Raji (cell line): ENCODE results near the gene FSIP1.
A peak's percentile ranks its signal among the peaks of the same experiment; 100 is the strongest.

ENCODE experiments used
- POLR2A ChIP-seq: IDR thresholded peaks from 2 replicates; pipeline ENCODE4 v1.6.1; 2011; ENCODE audit warnings: low read depth, low read length, control low read depth; ENCODE audit not compliant: insufficient read depth

The FSIP1 gene

GRCh38 chr15:39782441-39783138, at the start of gene FSIP1:
TSS of gene FSIP1 (minus strand) at chr15:39782841. CDS start at chr15:39776524, 6,317 bp downstream.
- peak; percentile 75 for TF ChIP-seq POLR2A

GRCh38 chr15:39830166-39830565, 47.5 kb upstream of the FSIP1 start:
- TF ChIP-seq POLR2A = no peak

- no peak for TF ChIP-seq POLR2A
These were observed 45.8 kb upstream of the FSIP1 start for GRCh38 chr15:39828374-39828931.

- TF ChIP-seq POLR2A = no peak
These were observed 44.3 kb upstream of the FSIP1 start for GRCh38 chr15:39826975-39827374.

DNA sequence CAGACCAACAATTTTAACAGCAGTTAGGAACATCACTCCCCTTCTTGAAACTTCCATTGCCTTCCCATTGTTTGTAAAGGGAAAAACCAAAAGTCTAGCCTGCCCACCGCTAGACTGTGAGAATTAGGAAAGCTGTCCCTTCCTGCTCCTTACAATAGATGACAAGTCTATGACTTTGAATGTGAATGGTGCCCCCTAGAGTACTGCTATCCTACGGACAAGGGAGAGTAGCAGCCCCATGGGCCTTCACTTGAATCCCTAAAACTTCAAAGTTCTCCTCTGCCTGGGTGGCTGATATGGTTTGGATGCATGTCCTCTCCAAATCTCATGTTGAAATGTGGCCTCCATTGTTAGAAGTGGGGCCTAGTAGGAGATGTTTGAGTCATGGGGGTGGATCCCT, 41.0 kb upstream of the FSIP1 start:
- TF ChIP-seq POLR2A = no peak

GRCh38 chr15:39820050-39820602, 37.5 kb upstream of the FSIP1 start:
- TF ChIP-seq POLR2A = no peak

DNA sequence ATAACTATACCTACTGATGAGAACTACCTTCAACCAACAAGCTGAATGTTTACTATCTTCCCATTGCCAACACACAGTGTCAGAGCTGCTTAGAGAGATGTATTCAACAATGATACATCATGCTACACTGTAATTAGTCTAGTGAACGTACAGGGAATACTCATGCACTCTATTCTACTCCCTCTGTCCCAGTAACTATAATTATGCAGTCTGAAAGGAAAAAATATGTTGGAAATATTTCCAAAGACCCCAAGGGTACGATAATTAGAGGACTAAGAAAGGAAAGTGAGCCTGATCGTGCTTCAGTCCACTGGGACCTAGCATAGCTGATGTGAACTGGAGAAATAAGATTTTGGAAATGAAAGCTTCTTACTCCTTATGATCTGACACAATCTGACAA, 36.9 kb upstream of the FSIP1 start:
- no peak for TF ChIP-seq POLR2A

- no peak for TF ChIP-seq POLR2A
These were observed 35.3 kb upstream of the FSIP1 start for GRCh38 chr15:39817892-39818291.

- no peak for TF ChIP-seq POLR2A
These were observed 31.8 kb upstream of the FSIP1 start for GRCh38 chr15:39814489-39814888.

- TF ChIP-seq POLR2A = no peak
These were observed 26.3 kb upstream of the FSIP1 start for GRCh38 chr15:39808909-39809308.

DNA sequence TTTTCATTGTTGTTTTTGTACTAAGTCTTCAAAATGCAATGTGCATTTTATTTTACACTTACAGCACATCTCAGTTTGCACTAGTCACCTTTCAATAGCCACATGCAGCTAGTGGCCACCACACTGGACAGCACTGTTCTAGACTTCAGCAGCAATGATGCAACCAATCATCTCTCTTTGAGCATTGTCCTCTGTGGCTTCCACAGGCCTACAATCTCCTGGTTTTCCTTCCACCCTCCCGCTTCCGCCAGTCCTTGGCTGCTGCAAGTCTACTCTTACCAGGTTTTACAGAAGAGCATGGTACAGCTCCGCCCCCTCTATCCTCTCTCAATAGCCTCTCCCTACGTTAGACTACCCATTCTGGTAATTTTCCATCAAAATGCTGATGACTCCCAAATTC, 25.1 kb upstream of the FSIP1 start:
- no peak for TF ChIP-seq POLR2A

GRCh38 chr15:39804026-39804425, 21.4 kb upstream of the FSIP1 start:
- TF ChIP-seq POLR2A = no peak

- TF ChIP-seq POLR2A = no peak
These were observed 20.4 kb upstream of the FSIP1 start for GRCh38 chr15:39803016-39803415.

- no peak for TF ChIP-seq POLR2A
These were observed 19.1 kb upstream of the FSIP1 start for GRCh38 chr15:39801641-39802309.

- no peak for TF ChIP-seq POLR2A
These were observed 16.9 kb upstream of the FSIP1 start for GRCh38 chr15:39799552-39800011.

DNA sequence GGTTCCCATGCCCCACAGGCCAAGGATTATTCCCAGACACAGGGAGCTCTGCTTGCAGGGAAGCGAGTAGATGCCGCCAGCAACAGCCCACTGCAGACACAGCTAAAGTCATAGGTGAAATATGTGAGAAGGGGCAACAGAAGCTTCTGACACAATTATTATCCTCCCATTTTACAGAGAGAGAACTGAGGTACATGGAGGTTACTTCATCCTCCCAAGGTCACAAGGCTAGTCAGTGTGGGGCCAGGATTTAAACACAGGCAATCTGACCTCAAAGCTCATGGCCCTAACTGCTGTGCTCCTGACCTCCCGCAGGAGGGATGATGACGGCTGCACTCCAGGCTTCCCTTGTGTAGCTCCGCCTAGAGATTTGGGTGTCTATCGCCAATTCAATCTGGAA, 15.7 kb upstream of the FSIP1 start:
- TF ChIP-seq POLR2A = no peak

DNA sequence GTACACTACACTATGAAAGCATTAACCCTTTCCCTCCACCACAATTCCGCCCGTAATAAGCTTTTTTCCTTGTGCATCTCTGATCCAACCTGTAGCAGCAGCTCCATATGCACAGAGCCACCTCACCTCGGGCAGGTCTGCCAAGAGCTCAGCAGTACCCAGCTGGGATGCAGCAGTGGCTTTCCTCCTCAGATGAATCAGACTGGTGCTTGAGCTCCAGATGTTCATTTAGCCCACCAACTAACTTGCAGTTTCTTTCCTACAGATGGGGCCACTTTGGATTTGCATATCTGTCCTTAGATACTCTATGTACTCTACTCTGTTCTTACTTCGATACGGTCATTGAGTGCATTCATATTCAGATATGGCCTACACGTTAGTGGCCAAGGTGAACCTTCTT, 14.8 kb upstream of the FSIP1 start:
- no peak for TF ChIP-seq POLR2A

DNA sequence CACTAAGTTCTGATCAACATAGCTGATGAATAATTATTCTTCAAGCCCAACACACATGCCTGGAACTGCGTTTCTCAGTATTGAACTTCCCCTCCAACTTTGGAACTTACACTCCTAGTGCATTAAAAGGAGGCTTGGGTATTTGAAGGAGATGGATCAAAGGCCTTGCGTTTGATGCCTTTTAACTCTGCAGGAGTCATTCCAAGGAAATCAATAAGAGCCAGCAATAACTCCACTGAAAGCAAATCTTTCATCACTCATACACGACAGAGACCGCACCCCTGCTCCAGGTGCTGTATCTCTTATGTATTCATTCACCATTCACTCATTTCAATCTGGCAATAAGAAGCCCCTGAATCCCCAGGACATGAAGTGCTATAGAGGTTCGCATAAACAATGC, 14.0 kb upstream of the FSIP1 start:
- TF ChIP-seq POLR2A = no peak
